HepG2 (cell line): Measurements from ENCODE around the gene PANK1. TPM values are rescaled to one million over a fixed set of nuclear protein-coding genes. Genes with fewer than 3 reads are reported as not detected.

Experiments used
- ETV5 ChIP-seq: IDR thresholded peaks from 2 replicates; pipeline ENCODE4 v1.6.1; 2018; ENCODE audit warnings: missing biosample characterization, missing genetic modification reagents, inconsistent platforms, borderline replicate concordance
- IRF2 ChIP-seq: IDR thresholded peaks from 2 replicates; pipeline ENCODE4 v1.6.1; 2018; ENCODE audit warnings: missing genetic modification reagents, missing compliant biosample characterization
- KMT2B ChIP-seq: IDR thresholded peaks from 2 replicates; pipeline ENCODE4 v1.6.1; 2016; ENCODE audit warnings: missing genetic modification reagents, missing compliant biosample characterization
- MBNL3 ChIP-seq: fragments of 250-450 bp; sonication (Bioruptor Pico); conservative IDR thresholded peaks from 2 replicates; pipeline ENCODE4 v1.8.0; 2022; ENCODE audit warnings: mild to moderate bottlenecking, inconsistent platforms
- MTF2 ChIP-seq: sonication (generic); formaldehyde crosslinking; IDR thresholded peaks from 2 replicates; pipeline ENCODE4 v1.5.0; 2020; ENCODE audit warnings: missing genetic modification reagents, borderline replicate concordance
- RAD51 ChIP-seq: fragments of 450-650 bp; IDR thresholded peaks from 2 replicates; pipeline ENCODE4 v1.6.1; 2016; ENCODE audit warnings: borderline replicate concordance
- SRSF9 ChIP-seq: fragments of 200-400 bp; formaldehyde crosslinking; IDR thresholded peaks from 2 replicates; pipeline ENCODE4 v1.6.1; 2018; ENCODE audit warnings: borderline replicate concordance, mild to moderate bottlenecking, low read depth, low read length; ENCODE audit not compliant: insufficient read depth, poor library complexity, severe bottlenecking
- SUZ12 ChIP-seq: fragments of 150-350 bp; IDR thresholded peaks from 2 replicates; pipeline ENCODE4 v1.6.1; 2014; ENCODE audit warnings: low read depth, low read length
- TP53 ChIP-seq: sonication (generic); formaldehyde crosslinking; conservative IDR thresholded peaks from 2 replicates; pipeline ENCODE4 v1.4.0; 2020; ENCODE audit warnings: missing genetic modification reagents
- ZNF121 ChIP-seq: sonication (generic); formaldehyde crosslinking; IDR thresholded peaks from 2 replicates; pipeline ENCODE4 v1.5.0; 2020; ENCODE audit warnings: mild to moderate bottlenecking, missing genetic modification reagents
- ZNF256 ChIP-seq: sonication (generic); formaldehyde crosslinking; conservative IDR thresholded peaks from 2 replicates; pipeline ENCODE4 v1.4.0; 2020; ENCODE audit warnings: missing genetic modification reagents
- ZNF337 ChIP-seq: sonication (generic); formaldehyde crosslinking; IDR thresholded peaks from 2 replicates; pipeline ENCODE4 v1.5.1; 2020; ENCODE audit warnings: missing genetic modification reagents, low read depth, mild to moderate bottlenecking, borderline replicate concordance
- ZNF441 ChIP-seq: sonication (generic); formaldehyde crosslinking; IDR thresholded peaks from 2 replicates; pipeline ENCODE4 v1.7.0; 2021; ENCODE audit warnings: missing genetic modification reagents, borderline replicate concordance
- ZNF562 ChIP-seq: sonication (generic); formaldehyde crosslinking; IDR thresholded peaks from 2 replicates; pipeline ENCODE4 v1.8.0; 2022; ENCODE audit warnings: missing genetic modification reagents, borderline replicate concordance
- ZNF589 ChIP-seq: sonication (generic); formaldehyde crosslinking; conservative IDR thresholded peaks from 2 replicates; pipeline ENCODE4 v1.8.0; 2022; ENCODE audit warnings: mild to moderate bottlenecking, moderate library complexity, missing genetic modification reagents
- ZNF720 ChIP-seq: sonication (generic); formaldehyde crosslinking; IDR thresholded peaks from 2 replicates; pipeline ENCODE4 v1.4.0; 2020; ENCODE audit warnings: missing genetic modification reagents
- polyA plus RNA-seq, 8 experiments: library from polyadenylated mRNA; depleted of rRNA in 3 of 8; stranded (reverse) in 7 of 8; unstranded in 1 of 8; fragments of >200 nt; fragmentation: Illumina TruSeq in 4 of 8; extraction: Trizol in 4 of 8; gene quantifications; 2 replicates each; pipeline versions ENCODE4 v1.2.1 to v1.2.3, GENCODE V29; 2011 to 2016; ENCODE audit warnings: low read depth in 4 of 8, missing spikeins in 1 of 8, mixed read lengths in 1 of 8; ENCODE audit not compliant: insufficient read depth in 1 of 8
- total RNA-seq, 5 experiments: library from RNA; depleted of rRNA; stranded (reverse); fragments of >200 nt; fragmentation: Illumina TruSeq; extraction: Trizol; gene quantifications; 2 replicates each; pipeline ENCODE4 v1.2.3, GENCODE V29; 2016; ENCODE audit warnings: low read depth in 1 of 5
- TF ChIP-seq, protein P1 (sequence below): sonication (generic); formaldehyde crosslinking; IDR thresholded peaks from 2 replicates; pipeline ENCODE4 v1.4.0; 2020; ENCODE audit warnings: mild to moderate bottlenecking, missing genetic modification reagents
- TF ChIP-seq, protein P2 (sequence below): IDR thresholded peaks from 2 replicates; pipeline ENCODE4 v1.6.1; 2018; ENCODE audit warnings: missing genetic modification reagents
- TF ChIP-seq, protein P3 (sequence below): sonication (generic); formaldehyde crosslinking; IDR thresholded peaks from 2 replicates; pipeline ENCODE4 v1.8.0; 2022; ENCODE audit warnings: mild to moderate bottlenecking, missing genetic modification reagents
- TF ChIP-seq, protein P4 (sequence below): IDR thresholded peaks from 2 replicates; pipeline ENCODE4 v1.6.1; 2012; ENCODE audit warnings: low read depth, low read length, improper control_type of control experiment
- TF ChIP-seq, protein P5 (sequence below): sonication (generic); formaldehyde crosslinking; IDR thresholded peaks from 2 replicates; pipeline ENCODE4 v1.4.0; 2020; ENCODE audit warnings: missing genetic modification reagents, borderline replicate concordance

PANK1 gene
- total and polyA plus RNA-seq, 2 of the 13 experiments (the other 11 are each of a cell fraction or from before 2014, with no cell fraction given): 18.2 to 33.3 TPM

DNA sequence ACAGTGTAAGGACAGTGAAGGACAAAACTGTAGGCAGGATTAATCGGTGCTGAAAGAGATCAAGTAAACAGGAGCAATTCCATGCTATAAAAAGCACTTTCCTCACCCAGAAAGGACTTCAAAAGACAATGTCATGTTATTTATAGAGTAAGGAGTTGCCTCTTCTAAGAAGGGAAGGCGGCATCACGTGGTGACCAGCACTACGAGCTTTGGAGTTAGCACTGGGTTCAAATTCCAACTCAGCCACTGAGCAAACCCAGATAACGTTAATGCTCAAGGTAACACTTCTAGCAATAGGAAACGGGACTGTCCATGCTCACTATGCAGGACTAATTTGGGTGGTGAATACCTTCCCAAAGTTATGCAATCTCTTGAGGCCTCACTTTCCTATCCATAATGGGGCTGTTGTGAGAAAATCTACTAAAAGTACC lies 715 bp upstream of the PANK1 start (continued):
- TF ChIP-seq, protein P1, sequence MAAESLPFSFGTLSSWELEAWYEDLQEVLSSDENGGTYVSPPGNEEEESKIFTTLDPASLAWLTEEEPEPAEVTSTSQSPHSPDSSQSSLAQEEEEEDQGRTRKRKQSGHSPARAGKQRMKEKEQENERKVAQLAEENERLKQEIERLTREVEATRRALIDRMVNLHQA (CRISPR knock-in tag): 0 out of 2 replicates have a peak, but pooled peaks have one; percentile 0
- TF ChIP-seq MTF2 (CRISPR knock-in tag) (0 out of 2 replicates have a peak, but pooled peaks have one; percentile 30), ZNF589 (0 out of 2 replicates have a peak, but pooled peaks have one; percentile 2), SUZ12 (no peak), SRSF9 (no peak), ETV5 (peak; percentile 44; the same call in 1 of the 2 replicates), ZNF256 (CRISPR knock-in tag) (0 out of 2 replicates have a peak, but pooled peaks have one; percentile 74), MBNL3 (no peak), IRF2 (CRISPR knock-in tag) (peak; percentile 46; the same call in 1 of the 2 replicates), RAD51 (peak; percentile 57; the same call in 1 of the 2 replicates), ZNF720 (CRISPR knock-in tag) (no peak), ZNF562 (CRISPR knock-in tag) (0 out of 2 replicates have a peak, but pooled peaks have one; percentile 1), ZNF337 (no peak), ZNF121 (CRISPR knock-in tag) (peak; percentile 38; the same call in 1 of the 2 replicates), KMT2B (CRISPR knock-in tag) (no peak), TP53 (CRISPR knock-in tag) (peak; percentile 48; the same call in 1 of the 2 replicates), ZNF441 (CRISPR knock-in tag) (no peak; the same call in 1 of the 2 replicates)
- TF ChIP-seq, protein P2, sequence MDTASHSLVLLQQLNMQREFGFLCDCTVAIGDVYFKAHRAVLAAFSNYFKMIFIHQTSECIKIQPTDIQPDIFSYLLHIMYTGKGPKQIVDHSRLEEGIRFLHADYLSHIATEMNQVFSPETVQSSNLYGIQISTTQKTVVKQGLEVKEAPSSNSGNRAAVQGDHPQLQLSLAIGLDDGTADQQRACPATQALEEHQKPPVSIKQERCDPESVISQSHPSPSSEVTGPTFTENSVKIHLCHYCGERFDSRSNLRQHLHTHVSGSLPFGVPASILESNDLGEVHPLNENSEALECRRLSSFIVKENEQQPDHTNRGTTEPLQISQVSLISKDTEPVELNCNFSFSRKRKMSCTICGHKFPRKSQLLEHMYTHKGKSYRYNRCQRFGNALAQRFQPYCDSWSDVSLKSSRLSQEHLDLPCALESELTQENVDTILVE (CRISPR knock-in tag): peak; percentile 29; the same call in 1 of the 2 replicates
- TF ChIP-seq, protein P3, sequence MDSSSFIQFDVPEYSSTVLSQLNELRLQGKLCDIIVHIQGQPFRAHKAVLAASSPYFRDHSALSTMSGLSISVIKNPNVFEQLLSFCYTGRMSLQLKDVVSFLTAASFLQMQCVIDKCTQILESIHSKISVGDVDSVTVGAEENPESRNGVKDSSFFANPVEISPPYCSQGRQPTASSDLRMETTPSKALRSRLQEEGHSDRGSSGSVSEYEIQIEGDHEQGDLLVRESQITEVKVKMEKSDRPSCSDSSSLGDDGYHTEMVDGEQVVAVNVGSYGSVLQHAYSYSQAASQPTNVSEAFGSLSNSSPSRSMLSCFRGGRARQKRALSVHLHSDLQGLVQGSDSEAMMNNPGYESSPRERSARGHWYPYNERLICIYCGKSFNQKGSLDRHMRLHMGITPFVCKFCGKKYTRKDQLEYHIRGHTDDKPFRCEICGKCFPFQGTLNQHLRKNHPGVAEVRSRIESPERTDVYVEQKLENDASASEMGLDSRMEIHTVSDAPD: 0 out of 2 replicates have a peak, but pooled peaks have one; percentile 68
- TF ChIP-seq, protein P4, sequence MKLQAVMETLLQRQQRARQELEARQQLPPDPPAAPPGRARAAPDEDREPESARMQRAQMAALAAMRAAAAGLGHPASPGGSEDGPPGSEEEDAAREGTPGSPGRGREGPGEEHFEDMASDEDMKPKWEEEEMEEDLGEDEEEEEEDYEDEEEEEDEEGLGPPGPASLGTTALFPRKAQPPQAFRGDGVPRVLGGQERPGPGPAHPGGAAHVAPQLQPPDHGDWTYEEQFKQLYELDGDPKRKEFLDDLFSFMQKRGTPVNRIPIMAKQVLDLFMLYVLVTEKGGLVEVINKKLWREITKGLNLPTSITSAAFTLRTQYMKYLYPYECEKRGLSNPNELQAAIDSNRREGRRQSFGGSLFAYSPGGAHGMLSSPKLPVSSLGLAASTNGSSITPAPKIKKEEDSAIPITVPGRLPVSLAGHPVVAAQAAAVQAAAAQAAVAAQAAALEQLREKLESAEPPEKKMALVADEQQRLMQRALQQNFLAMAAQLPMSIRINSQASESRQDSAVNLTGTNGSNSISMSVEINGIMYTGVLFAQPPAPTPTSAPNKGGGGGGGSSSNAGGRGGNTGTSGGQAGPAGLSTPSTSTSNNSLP: peak; percentile 53; the same call in 1 of the 2 replicates
- TF ChIP-seq, protein P5, sequence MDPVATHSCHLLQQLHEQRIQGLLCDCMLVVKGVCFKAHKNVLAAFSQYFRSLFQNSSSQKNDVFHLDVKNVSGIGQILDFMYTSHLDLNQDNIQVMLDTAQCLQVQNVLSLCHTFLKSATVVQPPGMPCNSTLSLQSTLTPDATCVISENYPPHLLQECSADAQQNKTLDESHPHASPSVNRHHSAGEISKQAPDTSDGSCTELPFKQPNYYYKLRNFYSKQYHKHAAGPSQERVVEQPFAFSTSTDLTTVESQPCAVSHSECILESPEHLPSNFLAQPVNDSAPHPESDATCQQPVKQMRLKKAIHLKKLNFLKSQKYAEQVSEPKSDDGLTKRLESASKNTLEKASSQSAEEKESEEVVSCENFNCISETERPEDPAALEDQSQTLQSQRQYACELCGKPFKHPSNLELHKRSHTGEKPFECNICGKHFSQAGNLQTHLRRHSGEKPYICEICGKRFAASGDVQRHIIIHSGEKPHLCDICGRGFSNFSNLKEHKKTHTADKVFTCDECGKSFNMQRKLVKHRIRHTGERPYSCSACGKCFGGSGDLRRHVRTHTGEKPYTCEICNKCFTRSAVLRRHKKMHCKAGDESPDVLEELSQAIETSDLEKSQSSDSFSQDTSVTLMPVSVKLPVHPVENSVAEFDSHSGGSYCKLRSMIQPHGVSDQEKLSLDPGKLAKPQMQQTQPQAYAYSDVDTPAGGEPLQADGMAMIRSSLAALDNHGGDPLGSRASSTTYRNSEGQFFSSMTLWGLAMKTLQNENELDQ (CRISPR knock-in tag): no peak
